Small intestine (tissue), 7 donors: ENCODE results near the gene USHBP1. TPM values are rescaled to one million over a fixed set of nuclear protein-coding genes. Genes with fewer than 3 reads are reported as not detected.
"Not testable (repeated sequence)": the region's sequence is repeated elsewhere in the genome, so short reads cannot be mapped to it uniquely, and the experiment has no call there.

Experiments used
- DNase-seq, 2 donors: peaks; one replicate each; pipeline versions ENCODE4 v3.0.0 to v3.0.0-alpha.2; 2013
- FAIRE-seq: peaks from 2 replicates; lab custom pipeline; 2012; peaks lifted over from hg19 to GRCh38; lab: Jason Lieb, UNC
- H3K27ac ChIP-seq, 3 donors: one replicate each; pipeline ENCODE4 v1.5.1; 2013; ENCODE audit warnings: low read length in 2 of 3, mild to moderate bottlenecking in 2 of 3, control low read depth in 1 of 3, inconsistent platforms in 1 of 3, low read depth in 1 of 3, moderate library complexity in 1 of 3
- H3K27me3 ChIP-seq, 3 donors: one replicate each; pipeline ENCODE4 v1.6.1; 2013; ENCODE audit warnings: low read length in 3 of 3, inconsistent platforms in 1 of 3; ENCODE audit not compliant: control insufficient read depth in 3 of 3, insufficient read depth in 3 of 3
- H3K36me3 ChIP-seq, 3 donors: one replicate each; pipeline ENCODE4 v1.6.1; 2013; ENCODE audit warnings: low read length in 3 of 3, inconsistent platforms in 1 of 3, low read depth in 1 of 3, mild to moderate bottlenecking in 1 of 3, moderate library complexity in 1 of 3; ENCODE audit not compliant: control insufficient read depth in 3 of 3, insufficient read depth in 2 of 3
- H3K4me1 ChIP-seq, 3 donors: one replicate each; pipeline ENCODE4 v1.6.1; 2013; ENCODE audit warnings: low read length in 2 of 3, inconsistent platforms in 1 of 3, low read depth in 1 of 3, mild to moderate bottlenecking in 1 of 3, moderate library complexity in 1 of 3; ENCODE audit not compliant: control insufficient read depth in 3 of 3, insufficient read depth in 2 of 3
- H3K4me3 ChIP-seq, 3 donors: one replicate each; pipeline ENCODE4 v1.5.1; 2013; ENCODE audit warnings: low read length in 3 of 3, control low read depth in 1 of 3, inconsistent platforms in 1 of 3, low read depth in 1 of 3, mild to moderate bottlenecking in 1 of 3, moderate library complexity in 1 of 3
- H3K9me3 ChIP-seq, 2 donors: one replicate each; pipeline ENCODE4 v1.6.1; 2013; ENCODE audit warnings: low read depth in 1 of 2, low read length in 1 of 2; ENCODE audit not compliant: control insufficient read depth in 2 of 2, insufficient read depth in 1 of 2
- WGBS, 3 donors: extraction: QIAGEN DNeasy Blood & Tissue Kit; methylation state at CpG; one replicate each; pipeline ENCODE4 v1.1.7; 2013; 5-methylcytosine and 5-hydroxymethylcytosine counted together
- polyA plus RNA-seq, 4 donors: library from polyadenylated mRNA; stranded (reverse) in 3 of 4; unstranded in 1 of 4; fragments of 200-250 nt in 3 of 4; fragments of 120-200 nt in 1 of 4; gene quantifications; one replicate each; pipeline versions ENCODE4 v1.2.1 to v1.2.3, GENCODE V29; 2013
- donor health status: healthy with polysubstance abuse.
- donor health status: control.
- donor health status: control.
- donor health status: Bipolar disorder and iron deficiency.
- donor health status: healthy.

USHBP1 gene
- polyA plus RNA-seq, 4 donors, result 1.4 to 4.7 (median 2.0) TPM; not detected in 1

GRCh38 chr19:17281391-17282304, 17.1 kb upstream of the USHBP1 start, which contains the start of gene ANKLE1:
Gene ANKLE1 (plus strand): TSS chr19:17281901. CDS start chr19:17281921, 20 bp downstream.
- H3K4me3 ChIP-seq, result peak within 1 kb of the TSS; percentile 2 to 40 (median 29)
- H3K9me3 ChIP-seq, result no peaks in the 10 kb centered on the region
- FAIRE-seq, result no peak
- H3K4me1 ChIP-seq, result peaks cover 2 to 16% (median 2%) of the 10 kb centered on the region in 3 donors
- no peak within 1 kb of the TSS for H3K27ac ChIP-seq
- 5 to 7% (median 6%) methylated on average over 55 to 75 of the region's 75 CpGs for WGBS, 3 donors
- peaks cover 0 to 14% (median 3%) of the 10 kb centered on the region in 3 donors for H3K27me3 ChIP-seq
- DNase-seq, result peak in 1 of 2 donors; percentile 48
- peaks cover 2 to 25% (median 2%) of the 10 kb centered on the region in 3 donors for H3K36me3 ChIP-seq

GRCh38 chr19:17279436-17279835, 14.9 kb upstream of the USHBP1 start:
- FAIRE-seq (no peak), DNase-seq (no peak)
- Histone ChIP-seq H3K36me3 (peaks cover 5 to 47% (median 7%) of the 10 kb centered on the region in 3 donors), H3K27ac (no peak overlapping the region), H3K9me3 (no peaks in the 10 kb centered on the region), H3K4me1 (peaks cover 2 to 12% (median 2%) of the 10 kb centered on the region in 3 donors), H3K4me3 (no peak overlapping the region), H3K27me3 (peaks cover 0 to 14% (median 3%) of the 10 kb centered on the region in 3 donors)
- 65 to 96% (median 71%) methylated on average over 3 of the region's 3 CpGs for WGBS, 3 donors

GRCh38 chr19:17275441-17276175, 11.1 kb upstream of the USHBP1 start:
- Histone ChIP-seq H3K4me3 (no peak overlapping the region), H3K36me3 (peaks cover 5 to 79% (median 7%) of the 10 kb centered on the region in 3 donors), H3K4me1 (no peaks in the 10 kb centered on the region), H3K27me3 (no peaks in the 10 kb centered on the region), H3K27ac (no peak overlapping the region), H3K9me3 (no peaks in the 10 kb centered on the region)
- FAIRE-seq (no peak), DNase-seq (no peak)
- 93 to 94% (median 93%) methylated on average over 19 of the region's 19 CpGs for WGBS, 3 donors

- peaks cover 7 to 79% (median 7%) of the 10 kb centered on the region in 3 donors for H3K36me3 ChIP-seq
- H3K27me3 ChIP-seq, DNase-seq, H3K9me3 ChIP-seq, H3K27ac ChIP-seq, FAIRE-seq, H3K4me3 ChIP-seq, H3K4me1 ChIP-seq: not testable (repeated sequence)
- 98 to 100% (median 100%) methylated on average over 3 of the region's 3 CpGs for WGBS, 3 donors
Observed at GRCh38 chr19:17274892-17275291, 10.3 kb upstream of the USHBP1 start.

GRCh38 chr19:17268754-17269153, 4.2 kb upstream of the USHBP1 start:
- H3K9me3 ChIP-seq, result no peaks in the 10 kb centered on the region
- peaks cover 0 to 39% (median 2%) of the 10 kb centered on the region in 3 donors for H3K36me3 ChIP-seq
- H3K4me3 ChIP-seq, result no peak overlapping the region
- H3K4me1 ChIP-seq, result peaks cover 3 to 9% (median 6%) of the 10 kb centered on the region in 3 donors
- H3K27me3 ChIP-seq, result no peaks in the 10 kb centered on the region
- FAIRE-seq, result no peak
- 94 to 97% (median 97%) methylated on average over 12 to 13 of the region's 13 CpGs for WGBS, 3 donors
- H3K27ac ChIP-seq, result no peak overlapping the region
- DNase-seq, result no peak

GRCh38 chr19:17266975-17267788, 2.6 kb upstream of the USHBP1 start, which contains the start of gene BABAM1:
Gene BABAM1 (plus strand): TSS chr19:17267443. CDS start chr19:17268807, 1,364 bp downstream.
- H3K36me3 ChIP-seq, result peaks cover 0 to 28% (median 2%) of the 10 kb centered on the region in 3 donors
- peak within 1 kb of the TSS in 2 of 3 donors; percentile 56 to 85 for H3K27ac ChIP-seq
- no peaks in the 10 kb centered on the region for H3K9me3 ChIP-seq
- WGBS, 3 donors, result 0% methylated on average over 27 of the region's 27 CpGs
- FAIRE-seq (peak; percentile 92), DNase-seq (peak; percentile 97 to 99)
- H3K4me3 ChIP-seq, result peak within 1 kb of the TSS; percentile 61 to 90 (median 78)
- H3K4me1 ChIP-seq, result peaks cover 3 to 9% (median 6%) of the 10 kb centered on the region in 3 donors
- H3K27me3 ChIP-seq, result no peaks in the 10 kb centered on the region

- 63 to 85% (median 78%) methylated on average over 12 of the region's 12 CpGs for WGBS, 3 donors
Observed at GRCh38 chr19:17266589-17266974, 2.0 kb upstream of the USHBP1 start.

More at GRCh38 chr19:17266589-17266974, 2.0 kb upstream of the USHBP1 start:
- no peak for DNase-seq
- peaks cover 3 to 9% (median 6%) of the 10 kb centered on the region in 3 donors for H3K4me1 ChIP-seq
- no peak overlapping the region for H3K4me3 ChIP-seq
- no peaks in the 10 kb centered on the region for H3K9me3 ChIP-seq
- H3K27ac ChIP-seq, result peak overlapping the region in 1 of 3 donors; percentile 61
- no peak for FAIRE-seq
- no peaks in the 10 kb centered on the region for H3K27me3 ChIP-seq
- peaks cover 0 to 22% (median 2%) of the 10 kb centered on the region in 3 donors for H3K36me3 ChIP-seq
